Loucy (cell line): Measurements from ENCODE around the gene TPRA1.

Source experiments
- H2AFZ ChIP-seq: fragments of 200-600 bp; sonication (generic); 2 replicates; pipeline ENCODE4 v1.6.0; 2016; ENCODE audit warnings: antibody characterized with exemption, mild to moderate bottlenecking, low read length, moderate library complexity
- H3F3A ChIP-seq: fragments of 200-600 bp; 2 replicates; pipeline ENCODE4 v1.6.0; 2016; ENCODE audit warnings: antibody characterized with exemption, low read depth, mild to moderate bottlenecking
- H3K27me3 ChIP-seq: fragments of 200-600 bp; sonication (generic); 2 replicates; pipeline ENCODE4 v1.6.1; 2014; ENCODE audit warnings: low read length, mild to moderate bottlenecking; ENCODE audit not compliant: insufficient read depth, poor library complexity, severe bottlenecking
- H3K36me3 ChIP-seq: fragments of 200-600 bp; sonication (generic); 2 replicates; pipeline ENCODE4 v1.6.1; 2016; ENCODE audit warnings: low read length; ENCODE audit not compliant: insufficient read depth
- H3K4me1 ChIP-seq: fragments of 200-600 bp; sonication (generic); 2 replicates; pipeline ENCODE4 v1.5.1; 2014; ENCODE audit warnings: low read length, mild to moderate bottlenecking; ENCODE audit not compliant: insufficient read depth, poor library complexity, severe bottlenecking
- H3K4me2 ChIP-seq: fragments of 200-600 bp; sonication (generic); 2 replicates; pipeline ENCODE4 v1.6.0; 2014; ENCODE audit warnings: antibody characterized with exemption, low read length, low read depth, mild to moderate bottlenecking; ENCODE audit not compliant: poor library complexity, severe bottlenecking
- H3K4me3 ChIP-seq: fragments of 200-600 bp; sonication (generic); 2 replicates; pipeline ENCODE4 v1.5.1; 2014; ENCODE audit warnings: low read length, mild to moderate bottlenecking, mixed read lengths; ENCODE audit not compliant: poor library complexity, severe bottlenecking
- H3K79me2 ChIP-seq: fragments of 200-600 bp; sonication (generic); 2 replicates; pipeline ENCODE4 v1.6.1; 2014; ENCODE audit warnings: low read length; ENCODE audit not compliant: insufficient read depth
- H3K9ac ChIP-seq: fragments of 200-600 bp; sonication (generic); 2 replicates; pipeline ENCODE4 v1.6.0; 2014; ENCODE audit warnings: mild to moderate bottlenecking, low read depth, low read length, moderate library complexity; ENCODE audit not compliant: poor library complexity, severe bottlenecking
- H3K9me2 ChIP-seq: fragments of 200-600 bp; sonication (generic); replicated peaks from 2 replicates; pipeline ENCODE4 v1.6.1; 2016; ENCODE audit warnings: low read depth, low read length, mixed read lengths
- H3K9me3 ChIP-seq: fragments of 200-600 bp; sonication (generic); 2 replicates; pipeline ENCODE4 v1.6.1; 2014; ENCODE audit warnings: mild to moderate bottlenecking, antibody characterized with exemption, low read length, low read depth; ENCODE audit not compliant: insufficient read depth
- H4K20me1 ChIP-seq: fragments of 200-600 bp; sonication (generic); 2 replicates; pipeline ENCODE4 v1.6.0; 2014; ENCODE audit warnings: antibody characterized with exemption, low read length, mild to moderate bottlenecking; ENCODE audit not compliant: insufficient read depth, poor library complexity, severe bottlenecking
- CTCF ChIP-seq: fragments of 200-600 bp; sonication (generic); conservative IDR thresholded peaks from 2 replicates; pipeline ENCODE4 v1.5.1; 2014; ENCODE audit warnings: mild to moderate bottlenecking, antibody characterized with exemption, low read length
- EZH2phosphoT487 ChIP-seq: fragments of 200-600 bp; IDR thresholded peaks from 2 replicates; pipeline ENCODE4 v1.6.1; 2018; ENCODE audit warnings: antibody characterized with exemption, mild to moderate bottlenecking, moderate library complexity, borderline replicate concordance

TPRA1 gene

DNA sequence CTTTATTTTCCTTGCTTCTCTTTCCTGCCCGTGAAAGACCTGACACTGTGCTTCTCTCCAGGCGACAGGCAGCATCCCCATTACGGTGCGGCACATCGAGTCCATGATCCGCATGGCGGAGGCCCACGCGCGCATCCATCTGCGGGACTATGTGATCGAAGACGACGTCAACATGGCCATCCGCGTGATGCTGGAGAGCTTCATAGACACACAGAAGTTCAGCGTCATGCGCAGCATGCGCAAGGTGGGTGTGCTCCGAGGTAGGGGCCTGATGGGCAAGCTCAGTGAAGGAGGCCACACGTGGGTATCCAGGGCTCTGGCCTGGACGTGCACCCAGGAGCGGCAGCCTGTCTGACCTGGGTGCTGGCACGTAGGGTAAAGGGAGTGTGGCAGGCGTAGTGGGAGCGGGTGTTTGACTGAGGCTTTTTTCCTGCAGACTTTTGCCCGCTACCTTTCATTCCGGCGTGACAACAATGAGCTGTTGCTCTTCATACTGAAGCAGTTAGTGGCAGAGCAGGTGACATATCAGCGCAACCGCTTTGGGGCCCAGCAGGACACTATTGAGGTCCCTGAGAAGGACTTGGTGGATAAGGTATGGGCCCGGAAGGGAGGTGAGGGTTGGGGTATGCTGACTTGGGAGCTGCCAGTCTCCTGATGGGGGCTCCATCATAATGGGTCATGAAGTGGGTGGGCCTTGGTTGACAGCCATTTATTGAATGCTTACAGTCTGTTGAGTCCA lies 30.3 kb upstream of the TPRA1 start:
- Histone ChIP-seq H3K79me2 (peaks cover 4% of the 10 kb centered on the region; the same call in 1 of the 2 replicates), H3K9me3 (no peaks in the 10 kb centered on the region), H3F3A (no peaks in the 10 kb centered on the region), H3K36me3 (peaks cover 76% of the 10 kb centered on the region; the same call in 1 of the 2 replicates), H3K4me3 (no peak overlapping the region), H3K4me1 (no peaks in the 10 kb centered on the region), H3K4me2 (no peak overlapping the region), H4K20me1 (peaks cover 20% of the 10 kb centered on the region), H3K9ac (no peak overlapping the region), H2AFZ (no peak overlapping the region), H3K27me3 (no peaks in the 10 kb centered on the region), H3K9me2 (no peaks in the 10 kb centered on the region)
- TF ChIP-seq EZH2phosphoT487 = no peak
- no peak for TF ChIP-seq CTCF

- Histone ChIP-seq H3K9me2 (no peaks in the 10 kb centered on the region), H2AFZ (no peak overlapping the region), H3F3A (no peaks in the 10 kb centered on the region), H3K4me1 (peaks cover 5% of the 10 kb centered on the region), H3K36me3 (peaks cover 95% of the 10 kb centered on the region; the same call in 1 of the 2 replicates), H3K27me3 (no peaks in the 10 kb centered on the region), H3K79me2 (peaks cover 23% of the 10 kb centered on the region), H4K20me1 (peaks cover 39% of the 10 kb centered on the region), H3K4me3 (no peak overlapping the region), H3K4me2 (no peak overlapping the region), H3K9ac (no peak overlapping the region), H3K9me3 (no peaks in the 10 kb centered on the region)
- TF ChIP-seq EZH2phosphoT487 (no peak), CTCF (no peak)
Observed at GRCh38 chr3:127618891-127619290, 28.4 kb upstream of the TPRA1 start.

DNA sequence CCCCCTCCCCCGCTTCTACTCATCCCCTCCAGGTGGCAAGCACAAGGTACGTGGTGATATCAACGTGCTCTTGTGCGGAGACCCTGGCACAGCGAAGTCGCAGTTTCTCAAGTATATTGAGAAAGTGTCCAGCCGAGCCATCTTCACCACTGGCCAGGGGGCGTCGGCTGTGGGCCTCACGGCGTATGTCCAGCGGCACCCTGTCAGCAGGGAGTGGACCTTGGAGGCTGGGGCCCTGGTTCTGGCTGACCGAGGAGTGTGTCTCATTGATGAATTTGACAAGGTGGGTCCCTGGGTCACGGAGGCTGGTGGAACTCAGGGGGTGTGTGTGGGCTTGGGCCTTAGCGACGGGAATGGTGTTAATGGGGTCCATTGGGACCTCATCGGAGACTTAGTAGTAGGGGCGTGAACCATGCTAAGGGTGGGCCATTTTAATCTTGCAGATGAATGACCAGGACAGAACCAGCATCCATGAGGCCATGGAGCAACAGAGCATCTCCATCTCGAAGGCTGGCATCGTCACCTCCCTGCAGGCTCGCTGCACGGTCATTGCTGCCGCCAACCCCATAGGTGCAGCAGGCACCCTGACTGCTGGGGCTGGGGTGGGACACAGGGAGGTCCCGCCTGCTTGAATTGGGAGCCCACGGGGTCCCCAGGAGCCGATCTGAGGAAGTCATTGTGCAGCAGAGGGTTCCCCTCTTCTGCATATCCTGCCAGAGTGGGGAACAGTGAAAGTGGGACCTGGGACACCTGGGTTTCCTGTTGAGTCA lies 26.5 kb upstream of the TPRA1 start:
- Histone ChIP-seq H3K9ac (no peak overlapping the region), H3K4me1 (peaks cover 13% of the 10 kb centered on the region)
- TF ChIP-seq EZH2phosphoT487 = no peak
- TF ChIP-seq CTCF = no peak

More for the DNA sequence above, 26.5 kb upstream of the TPRA1 start:
- Histone ChIP-seq H3K27me3 (no peaks in the 10 kb centered on the region), H3K4me3 (no peak overlapping the region), H3K79me2 (peaks cover 42% of the 10 kb centered on the region), H4K20me1 (peaks cover 57% of the 10 kb centered on the region), H3K9me2 (no peaks in the 10 kb centered on the region), H2AFZ (no peak overlapping the region), H3K9me3 (no peaks in the 10 kb centered on the region), H3F3A (no peaks in the 10 kb centered on the region), H3K36me3 (peaks cover 99% of the 10 kb centered on the region; the same call in 1 of the 2 replicates), H3K4me2 (no peak overlapping the region)
